ENCODE results near the gene ANO5.

DNA sequence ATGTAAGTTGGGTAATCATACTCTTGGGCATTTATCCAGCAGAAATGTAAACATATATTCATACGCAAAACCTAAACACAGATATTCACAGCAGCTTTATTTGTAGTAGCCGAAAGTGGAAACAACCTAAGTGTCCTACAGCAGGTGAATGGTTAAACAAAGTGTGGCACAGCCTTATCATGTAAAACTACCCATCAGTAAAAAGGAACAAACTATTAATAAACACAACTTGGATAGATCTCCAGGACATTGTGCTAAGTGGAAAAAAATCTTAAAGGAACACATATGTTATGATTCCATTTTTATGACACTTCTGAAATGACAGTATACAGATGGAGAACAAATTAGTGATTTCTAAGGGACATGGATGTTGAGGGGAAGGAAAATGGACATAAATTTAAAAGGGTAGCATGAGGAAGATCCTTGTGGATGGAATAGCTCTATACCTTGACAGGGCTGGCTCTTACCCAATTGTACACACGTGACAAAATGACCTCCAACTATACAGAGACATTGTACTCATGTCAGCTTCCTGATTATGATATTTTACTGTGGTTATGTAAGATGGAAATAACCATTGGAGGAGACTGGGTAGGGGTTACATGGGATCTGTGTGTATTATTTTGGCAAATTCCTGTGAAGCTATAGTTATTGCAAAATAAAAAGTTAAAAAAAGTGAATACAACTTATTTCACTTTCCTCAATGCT lies 15.4 kb downstream of the ANO5 start:
- TF ChIP-seq, protein P1, sequence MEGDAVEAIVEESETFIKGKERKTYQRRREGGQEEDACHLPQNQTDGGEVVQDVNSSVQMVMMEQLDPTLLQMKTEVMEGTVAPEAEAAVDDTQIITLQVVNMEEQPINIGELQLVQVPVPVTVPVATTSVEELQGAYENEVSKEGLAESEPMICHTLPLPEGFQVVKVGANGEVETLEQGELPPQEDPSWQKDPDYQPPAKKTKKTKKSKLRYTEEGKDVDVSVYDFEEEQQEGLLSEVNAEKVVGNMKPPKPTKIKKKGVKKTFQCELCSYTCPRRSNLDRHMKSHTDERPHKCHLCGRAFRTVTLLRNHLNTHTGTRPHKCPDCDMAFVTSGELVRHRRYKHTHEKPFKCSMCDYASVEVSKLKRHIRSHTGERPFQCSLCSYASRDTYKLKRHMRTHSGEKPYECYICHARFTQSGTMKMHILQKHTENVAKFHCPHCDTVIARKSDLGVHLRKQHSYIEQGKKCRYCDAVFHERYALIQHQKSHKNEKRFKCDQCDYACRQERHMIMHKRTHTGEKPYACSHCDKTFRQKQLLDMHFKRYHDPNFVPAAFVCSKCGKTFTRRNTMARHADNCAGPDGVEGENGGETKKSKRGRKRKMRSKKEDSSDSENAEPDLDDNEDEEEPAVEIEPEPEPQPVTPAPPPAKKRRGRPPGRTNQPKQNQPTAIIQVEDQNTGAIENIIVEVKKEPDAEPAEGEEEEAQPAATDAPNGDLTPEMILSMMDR (conservative IDR thresholded peaks at IDR 0.05 in 1 of 2, IDR thresholded peaks at IDR 0.05 in 1 of 2; ENCODE audit: low read depth in 1 of 2, low read length in 2 of 2) = no peak
- no peak for TF ChIP-seq EZH2 (IDR thresholded peaks at IDR 0.05; ENCODE audit: low read length, missing control alignments)

All from fibroblast of lung (primary cell).